Stimulated activated naive B cell treated with anti-CD40 and anti-IgM and Interleukin-4, amounts not matched to agents 10 μg/mL and 1 μg/mL and 100 μg/mL, for 72 hours (primary cell): ENCODE results near the gene CDK15.
"Not testable (repeated sequence)": the region's sequence is repeated elsewhere in the genome, so short reads cannot be mapped to it uniquely, and the experiment has no call there.

ENCODE experiments used
- ATAC-seq, 2 donors: fragments of 150-1000 bp; cut with Tn5 transposase; replicated peaks; 2 replicates each; pipeline ENCODE4 v1.10.0; 2021; ENCODE audit warnings: moderate library complexity in 1 of 2
- DNase-seq: peaks from one replicate; pipeline ENCODE4 v3.0.0; 2021
- H3K27ac Mint-ChIP-seq: one replicate; pipeline ENCODE4 v1.8.0; 2022; ENCODE audit warnings: mild to moderate bottlenecking, mixed read lengths
- H3K27me3 Mint-ChIP-seq, 2 donors: one replicate each; pipeline ENCODE4 v1.8.0; 2022; ENCODE audit warnings: mixed read lengths in 2 of 2
- H3K36me3 Mint-ChIP-seq, 2 donors: one replicate each; pipeline ENCODE4 v1.8.0; 2022; ENCODE audit warnings: mixed read lengths in 2 of 2, mild to moderate bottlenecking in 1 of 2
- H3K4me1 Mint-ChIP-seq, 2 donors: one replicate each; pipeline ENCODE4 v1.8.0; 2022; ENCODE audit warnings: mixed read lengths in 2 of 2, mild to moderate bottlenecking in 1 of 2
- H3K4me3 Mint-ChIP-seq, 2 donors: one replicate each; pipeline ENCODE4 v1.8.0; 2022; ENCODE audit warnings: mild to moderate bottlenecking in 2 of 2, mixed read lengths in 2 of 2, moderate library complexity in 1 of 2
- H3K9me3 Mint-ChIP-seq, 2 donors: one replicate each; pipeline ENCODE4 v1.8.0; 2022; ENCODE audit warnings: mixed read lengths in 2 of 2, mild to moderate bottlenecking in 1 of 2

The CDK15 gene

DNA sequence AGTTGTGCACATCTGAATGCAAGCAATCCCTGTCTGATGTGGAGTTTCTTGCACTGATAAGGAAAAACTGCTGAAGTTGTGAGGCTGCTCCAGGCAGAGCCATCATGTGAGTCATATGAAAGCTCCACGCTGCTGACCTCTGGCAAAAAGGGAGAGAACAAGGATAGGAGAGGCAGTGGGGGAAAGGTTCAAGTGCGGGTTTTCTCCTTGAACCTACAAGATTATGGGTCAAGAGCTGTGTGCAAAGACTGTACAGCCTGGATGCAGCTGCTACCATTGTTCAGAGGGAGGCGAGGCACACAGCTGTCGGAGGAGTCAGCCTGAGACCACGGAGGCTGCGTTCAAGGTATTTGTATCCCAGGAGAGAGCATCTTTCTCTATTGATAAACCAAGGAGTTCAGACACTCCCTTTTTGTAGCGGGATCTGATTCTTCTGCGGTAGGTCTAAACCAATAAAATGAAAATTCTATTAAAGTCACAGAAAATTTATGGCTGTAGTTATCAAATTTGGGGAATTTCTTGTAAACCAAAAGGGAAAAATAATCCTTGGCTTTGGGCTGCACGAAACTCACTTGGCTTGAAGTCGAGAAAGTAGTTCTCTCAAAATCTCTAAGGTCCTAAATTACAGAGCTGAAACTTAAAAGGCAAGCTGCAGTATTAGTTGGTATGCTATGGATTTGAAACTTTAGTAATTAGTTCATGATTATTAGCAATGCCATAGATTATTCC, at the start of gene CDK15:
Gene CDK15 (plus strand): TSS at position 96 of the 729 bp plus-strand sequence. CDS start 128 bp downstream, at position 224.
- ATAC-seq (no peak), DNase-seq (no peak)
- H3K27me3 Mint-ChIP-seq: peaks cover 13 to 27% of the 10 kb centered on the region in 2 donors
- H3K9me3 Mint-ChIP-seq: no peaks in the 10 kb centered on the region
- no peak within 1 kb of the TSS for H3K4me3 Mint-ChIP-seq
- no peak within 1 kb of the TSS for H3K27ac Mint-ChIP-seq
- H3K4me1 Mint-ChIP-seq: peaks cover 10 to 15% of the 10 kb centered on the region in 2 donors
- H3K36me3 Mint-ChIP-seq: no peaks in the 10 kb centered on the region

DNA sequence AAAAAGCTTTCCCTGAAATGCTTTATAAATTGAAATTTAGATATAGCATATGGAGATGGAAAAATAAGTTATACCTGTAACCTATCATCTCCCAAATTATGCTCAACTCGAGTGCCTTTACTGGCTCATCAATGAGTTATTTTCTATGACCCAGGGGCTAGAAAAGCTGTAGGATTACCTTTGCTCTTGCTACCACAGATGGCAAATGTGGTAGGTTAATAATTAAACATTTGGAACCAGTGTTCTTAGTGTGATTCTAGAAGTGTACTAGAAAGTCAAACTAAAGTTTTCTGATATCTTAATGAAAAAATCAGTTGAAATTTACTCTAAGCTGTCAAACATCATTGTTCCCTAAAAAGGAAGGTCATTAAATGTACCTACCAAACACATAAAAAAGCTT, 48.1 kb upstream of the CDK15 start:
- DNase-seq (no peak), ATAC-seq (no peak)
- Mint-ChIP-seq H3K36me3 (peaks cover 18 to 28% of the 10 kb centered on the region in 2 donors), H3K27me3 (no peaks in the 10 kb centered on the region), H3K27ac (no peak overlapping the region), H3K9me3 (no peaks in the 10 kb centered on the region), H3K4me3 (no peak overlapping the region), H3K4me1 (no peaks in the 10 kb centered on the region)

GRCh38 chr2:201758873-201759272, 47.5 kb upstream of the CDK15 start:
- Mint-ChIP-seq H3K27me3 (no peaks in the 10 kb centered on the region), H3K4me1 (no peaks in the 10 kb centered on the region), H3K36me3 (peaks cover 21 to 28% of the 10 kb centered on the region in 2 donors), H3K27ac (no peak overlapping the region), H3K4me3 (no peak overlapping the region), H3K9me3 (no peaks in the 10 kb centered on the region)
- DNase-seq (no peak), ATAC-seq (no peak)

GRCh38 chr2:201759567-201759966, 46.8 kb upstream of the CDK15 start:
- Mint-ChIP-seq H3K4me1 (no peaks in the 10 kb centered on the region), H3K36me3 (peaks cover 24 to 33% of the 10 kb centered on the region in 2 donors), H3K27ac (no peak overlapping the region), H3K9me3 (no peaks in the 10 kb centered on the region), H3K4me3 (no peak overlapping the region), H3K27me3 (no peaks in the 10 kb centered on the region)
- no peak for DNase-seq
- no peak for ATAC-seq

DNA sequence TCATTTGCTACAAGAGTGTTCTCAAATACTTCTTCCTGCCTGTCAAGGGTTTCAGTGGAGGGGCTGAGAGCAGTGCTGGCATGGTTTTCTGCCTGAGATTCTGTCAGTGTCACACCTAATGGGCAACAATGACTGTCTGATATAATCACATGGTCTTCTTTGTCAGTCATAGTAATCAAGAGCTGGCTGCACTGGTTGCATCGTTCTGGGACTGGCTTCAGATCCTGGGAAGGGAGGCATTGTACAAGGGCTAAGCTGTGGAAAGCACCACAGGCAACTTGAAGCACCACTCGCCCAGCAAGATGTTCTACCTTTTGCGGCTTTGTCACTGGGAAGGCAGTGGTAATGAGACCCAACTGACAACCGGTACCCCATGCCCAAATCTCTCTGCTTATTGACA, 45.2 kb upstream of the CDK15 start:
- no peak overlapping the region for H3K4me3 Mint-ChIP-seq
- H3K27ac Mint-ChIP-seq: no peak overlapping the region
- H3K36me3 Mint-ChIP-seq: peaks cover 24 to 30% of the 10 kb centered on the region in 2 donors

DNA sequence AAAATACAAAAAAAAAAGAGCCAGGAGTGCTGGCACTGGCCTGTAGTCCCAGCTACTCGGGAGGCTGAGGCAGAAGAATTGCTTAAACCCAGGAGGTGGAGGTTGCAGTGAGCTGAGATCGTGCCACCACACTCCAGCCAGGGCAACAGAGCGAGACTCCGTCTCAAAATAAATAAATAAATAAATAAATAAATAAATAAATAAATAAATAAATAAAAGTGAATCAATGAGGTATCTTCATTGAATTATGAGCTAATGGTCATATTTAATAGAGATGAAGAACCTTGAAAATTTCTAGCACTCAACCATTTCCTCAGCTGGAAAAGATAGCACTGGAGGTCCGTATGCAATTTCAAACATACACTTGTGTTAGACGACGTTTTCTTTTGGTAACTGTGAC, 41.9 kb upstream of the CDK15 start:
- not testable (repeated sequence) for H3K4me1 Mint-ChIP-seq, H3K4me3 Mint-ChIP-seq, H3K9me3 Mint-ChIP-seq, ATAC-seq, DNase-seq, H3K27me3 Mint-ChIP-seq, H3K27ac Mint-ChIP-seq
- H3K36me3 Mint-ChIP-seq: peaks cover 28 to 29% of the 10 kb centered on the region in 2 donors

More for the DNA sequence above, 45.2 kb upstream of the CDK15 start:
- Mint-ChIP-seq H3K4me1 (no peaks in the 10 kb centered on the region), H3K9me3 (no peaks in the 10 kb centered on the region), H3K27me3 (no peaks in the 10 kb centered on the region)
- DNase-seq (no peak), ATAC-seq (no peak)

GRCh38 chr2:201765799-201766198, 40.5 kb upstream of the CDK15 start:
- Mint-ChIP-seq H3K27ac (no peak overlapping the region), H3K36me3 (peaks cover 26 to 27% of the 10 kb centered on the region in 2 donors), H3K9me3 (no peaks in the 10 kb centered on the region), H3K4me3 (no peak overlapping the region), H3K4me1 (peaks cover 0 to 3% of the 10 kb centered on the region in 2 donors), H3K27me3 (no peaks in the 10 kb centered on the region)
- ATAC-seq (no peak), DNase-seq (no peak)

GRCh38 chr2:201768918-201769317, 37.4 kb upstream of the CDK15 start:
- H3K27ac Mint-ChIP-seq: no peak overlapping the region
- H3K9me3 Mint-ChIP-seq: no peaks in the 10 kb centered on the region

GRCh38 chr2:201769666-201770373, 36.5 kb upstream of the CDK15 start:
- Mint-ChIP-seq H3K4me3 (no peak overlapping the region), H3K36me3 (peaks cover 8 to 25% of the 10 kb centered on the region in 2 donors), H3K9me3 (no peaks in the 10 kb centered on the region), H3K27ac (no peak overlapping the region), H3K27me3 (no peaks in the 10 kb centered on the region), H3K4me1 (peaks cover 0 to 3% of the 10 kb centered on the region in 2 donors)
- ATAC-seq (no peak), DNase-seq (no peak)

More at GRCh38 chr2:201768918-201769317, 37.4 kb upstream of the CDK15 start:
- H3K36me3 Mint-ChIP-seq: peaks cover 9 to 26% of the 10 kb centered on the region in 2 donors
- ATAC-seq: no peak
- DNase-seq: no peak
- no peaks in the 10 kb centered on the region for H3K27me3 Mint-ChIP-seq
- peaks cover 0 to 3% of the 10 kb centered on the region in 2 donors for H3K4me1 Mint-ChIP-seq
- H3K4me3 Mint-ChIP-seq: no peak overlapping the region

DNA sequence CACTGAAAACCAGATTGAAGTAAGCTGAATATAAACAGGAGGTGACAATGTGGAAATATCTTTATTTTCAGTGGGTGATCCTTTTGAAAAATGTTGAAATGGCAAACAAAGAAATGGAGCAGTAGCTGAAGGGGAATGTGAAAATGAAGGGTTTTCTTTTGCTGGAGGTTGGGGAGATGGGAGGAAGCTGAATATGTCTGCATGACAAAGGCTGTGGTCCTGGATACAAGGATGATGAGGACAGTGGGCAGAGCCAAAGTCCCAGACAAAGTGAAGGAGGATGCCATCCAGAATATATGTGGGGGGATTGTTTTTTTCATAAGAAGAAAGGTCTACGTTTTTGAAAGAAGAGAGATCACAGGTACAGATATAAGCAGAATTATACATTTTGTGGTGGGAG, 32.3 kb upstream of the CDK15 start:
- Mint-ChIP-seq H3K4me1 (peaks cover 0 to 4% of the 10 kb centered on the region in 2 donors), H3K27me3 (no peaks in the 10 kb centered on the region), H3K36me3 (peaks cover 2 to 16% of the 10 kb centered on the region in 2 donors), H3K9me3 (no peaks in the 10 kb centered on the region), H3K4me3 (no peak overlapping the region), H3K27ac (no peak overlapping the region)
- DNase-seq (no peak), ATAC-seq (no peak)

DNA sequence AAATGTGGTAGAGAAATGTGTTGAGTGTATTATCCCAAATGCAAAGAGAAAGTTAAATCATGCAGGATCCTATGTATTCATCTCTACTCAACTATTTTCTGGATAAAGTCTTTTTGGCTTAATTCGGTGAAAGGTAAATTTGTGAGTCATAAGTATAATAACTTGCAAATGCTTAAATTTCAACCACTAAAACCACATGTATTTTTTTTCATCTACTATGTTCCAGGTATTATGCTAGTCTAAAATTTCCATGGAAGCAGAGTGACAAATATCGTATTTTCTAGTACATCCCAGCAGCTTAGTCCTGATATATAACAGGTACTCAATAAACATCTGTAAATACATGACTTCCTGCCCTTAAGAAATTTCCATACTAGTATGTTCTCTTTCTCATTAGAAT, 31.8 kb upstream of the CDK15 start:
- H3K27me3 Mint-ChIP-seq: no peaks in the 10 kb centered on the region
- no peak overlapping the region for H3K4me3 Mint-ChIP-seq
- no peak for ATAC-seq
- H3K27ac Mint-ChIP-seq: no peak overlapping the region
- peaks cover 2 to 16% of the 10 kb centered on the region in 2 donors for H3K36me3 Mint-ChIP-seq
- H3K4me1 Mint-ChIP-seq: peaks cover 1 to 4% of the 10 kb centered on the region in 2 donors
- H3K9me3 Mint-ChIP-seq: no peaks in the 10 kb centered on the region
- DNase-seq: no peak

GRCh38 chr2:201775326-201775725, 31.0 kb upstream of the CDK15 start:
- H3K9me3 Mint-ChIP-seq: no peaks in the 10 kb centered on the region
- peaks cover 2 to 15% of the 10 kb centered on the region in 2 donors for H3K36me3 Mint-ChIP-seq
- no peak for DNase-seq
- no peak overlapping the region for H3K27ac Mint-ChIP-seq
- H3K4me3 Mint-ChIP-seq: no peak overlapping the region
- H3K27me3 Mint-ChIP-seq: no peaks in the 10 kb centered on the region
- peaks cover 9 to 10% of the 10 kb centered on the region in 2 donors for H3K4me1 Mint-ChIP-seq
- ATAC-seq: no peak

GRCh38 chr2:201777043-201777442, 29.3 kb upstream of the CDK15 start:
- Mint-ChIP-seq H3K4me3 (no peak overlapping the region), H3K9me3 (no peaks in the 10 kb centered on the region), H3K36me3 (peaks cover 2 to 12% of the 10 kb centered on the region in 2 donors), H3K27me3 (no peaks in the 10 kb centered on the region), H3K27ac (no peak overlapping the region), H3K4me1 (peaks cover 8 to 15% of the 10 kb centered on the region in 2 donors)
- ATAC-seq (no peak), DNase-seq (no peak)

DNA sequence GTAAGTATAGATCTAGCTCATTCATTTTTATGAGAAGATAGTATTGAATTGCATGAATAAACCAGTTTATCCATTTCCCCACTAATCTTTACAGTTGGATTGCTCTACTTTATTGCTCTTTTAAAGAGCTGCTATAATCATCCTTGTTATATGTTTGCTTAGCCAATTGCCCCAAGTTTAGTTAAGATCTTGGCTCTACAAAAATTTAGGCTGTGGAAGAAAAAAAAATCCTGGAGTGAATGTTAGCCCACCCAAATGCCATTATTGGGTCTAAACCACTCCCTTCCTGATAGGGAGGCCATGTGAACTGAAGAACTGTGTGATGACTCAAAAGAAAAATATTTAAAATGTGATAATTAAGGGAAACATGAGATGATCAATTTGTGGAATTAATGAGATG, 28.5 kb upstream of the CDK15 start:
- Mint-ChIP-seq H3K4me3 (no peak overlapping the region), H3K27ac (no peak overlapping the region), H3K9me3 (no peaks in the 10 kb centered on the region), H3K36me3 (peaks cover 2 to 12% of the 10 kb centered on the region in 2 donors), H3K4me1 (peaks cover 8 to 15% of the 10 kb centered on the region in 2 donors), H3K27me3 (no peaks in the 10 kb centered on the region)
- no peak for ATAC-seq
- DNase-seq: no peak
